Measurements from ENCODE around the gene CCDC138. TPM values are rescaled to one million over a fixed set of nuclear protein-coding genes. Genes with fewer than 3 reads are reported as not detected.

CCDC138 gene
- polyA plus RNA-seq, 1 donor from 2014 or later = 19.0 TPM

GRCh38 chr2:108889907-108890306 lies 103.3 kb downstream of the CCDC138 start:
- Histone ChIP-seq H2AFZ (ENCODE audit: low read depth, low read length) (no peak overlapping the region), H3K27ac (ENCODE audit: low read length) (no peak overlapping the region), H3K4me3 (ENCODE audit: low read length) (no peak overlapping the region), H3K36me3 (ENCODE audit: insufficient read depth, low read length) (no peaks in the 10 kb centered on the region), H3K9me3 (ENCODE audit: low read length) (no peaks in the 10 kb centered on the region), H3K9me2 (ENCODE audit: insufficient read depth, low read length) (no peaks in the 10 kb centered on the region), H3K4me2 (ENCODE audit: low read length) (no peak overlapping the region), H4K20me1 (ENCODE audit: insufficient read depth) (no peaks in the 10 kb centered on the region), H3K9ac (ENCODE audit: low read length) (no peak overlapping the region), H3K79me2 (replicated peaks; ENCODE audit: insufficient read depth, low read length) (no peaks in the 10 kb centered on the region), H3F3A (ENCODE audit: insufficient read depth, low read length, poor library complexity, severe bottlenecking) (no peaks in the 10 kb centered on the region), H3K27me3 (ENCODE audit: insufficient read depth, low read depth, low read length) (no peaks in the 10 kb centered on the region)
- no peak for TF ChIP-seq POLR2AphosphoS5 (IDR thresholded peaks at IDR 0.05)
- no peak for TF ChIP-seq REST (IDR thresholded peaks at IDR 0.05; ENCODE audit: borderline replicate concordance)
- TF ChIP-seq SMC3 (conservative IDR thresholded peaks at IDR 0.05; ENCODE audit: poor library complexity) = no peak
- no peak for TF ChIP-seq CTCF (IDR thresholded peaks at IDR 0.05; ENCODE audit: poor library complexity, severe bottlenecking)
- TF ChIP-seq EP300 (conservative IDR thresholded peaks at IDR 0.05; ENCODE audit: poor library complexity, severe bottlenecking) = no peak
- TF ChIP-seq MXI1 (conservative IDR thresholded peaks at IDR 0.05; ENCODE audit: poor library complexity, severe bottlenecking) = no peak
- TF ChIP-seq RAD21 (conservative IDR thresholded peaks at IDR 0.05) = no peak
- TF ChIP-seq EZH2 (IDR thresholded peaks at IDR 0.05; ENCODE audit: borderline replicate concordance, insufficient read depth, low read length, poor library complexity, severe bottlenecking) = no peak
- no peak for TF ChIP-seq TAF1 (IDR thresholded peaks at IDR 0.05; ENCODE audit: low read depth)

- Histone ChIP-seq H3K9me2 (ENCODE audit: insufficient read depth, low read length) (no peaks in the 10 kb centered on the region), H3F3A (ENCODE audit: insufficient read depth, low read length, poor library complexity, severe bottlenecking) (no peaks in the 10 kb centered on the region), H4K20me1 (ENCODE audit: insufficient read depth) (no peaks in the 10 kb centered on the region), H2AFZ (ENCODE audit: low read depth, low read length) (no peak overlapping the region), H3K79me2 (replicated peaks; ENCODE audit: insufficient read depth, low read length) (no peaks in the 10 kb centered on the region), H3K36me3 (ENCODE audit: insufficient read depth, low read length) (no peaks in the 10 kb centered on the region), H3K9ac (ENCODE audit: low read length) (no peak overlapping the region), H3K27ac (ENCODE audit: low read length) (no peak overlapping the region), H3K9me3 (ENCODE audit: low read length) (no peaks in the 10 kb centered on the region), H3K4me3 (ENCODE audit: low read length) (no peak overlapping the region), H3K4me2 (ENCODE audit: low read length) (no peak overlapping the region), H3K27me3 (ENCODE audit: insufficient read depth, low read depth, low read length) (no peaks in the 10 kb centered on the region)
- TF ChIP-seq SMC3 (conservative IDR thresholded peaks at IDR 0.05; ENCODE audit: poor library complexity) (no peak), EP300 (conservative IDR thresholded peaks at IDR 0.05; ENCODE audit: poor library complexity, severe bottlenecking) (no peak), EZH2 (IDR thresholded peaks at IDR 0.05; ENCODE audit: borderline replicate concordance, insufficient read depth, low read length, poor library complexity, severe bottlenecking) (no peak), RAD21 (conservative IDR thresholded peaks at IDR 0.05) (no peak), REST (IDR thresholded peaks at IDR 0.05; ENCODE audit: borderline replicate concordance) (no peak), TAF1 (IDR thresholded peaks at IDR 0.05; ENCODE audit: low read depth) (no peak), MXI1 (conservative IDR thresholded peaks at IDR 0.05; ENCODE audit: poor library complexity, severe bottlenecking) (no peak), CTCF (IDR thresholded peaks at IDR 0.05; ENCODE audit: poor library complexity, severe bottlenecking) (no peak), POLR2AphosphoS5 (IDR thresholded peaks at IDR 0.05) (no peak)
These were observed 106.7 kb downstream of the CCDC138 start for GRCh38 chr2:108893277-108893676.
